Neutrophil (primary cell): ENCODE data around the gene PPARG.

Experiments
- H3K27ac ChIP-seq: fragments of 200-600 bp; sonication (generic); 2 replicates; pipeline ENCODE4 v1.5.1; 2016; ENCODE audit warnings: mild to moderate bottlenecking, moderate library complexity
- H3K27me3 ChIP-seq: fragments of 200-600 bp; sonication (generic); 2 replicates; pipeline ENCODE4 v1.6.0; 2016; ENCODE audit warnings: mild to moderate bottlenecking
- H3K36me3 ChIP-seq: fragments of 200-600 bp; sonication (generic); 2 replicates; pipeline ENCODE4 v1.5.1; 2017
- H3K4me1 ChIP-seq, 2 experiments: fragments of 200-600 bp in 1 of 2; sonication (generic) in 1 of 2; 1 replicate in 1 of 2; 2 replicates in 1 of 2; pipeline versions ENCODE4 v1.5.1 to v1.6.1; 2013 to 2016; ENCODE audit warnings: low read depth in 1 of 2, low read length in 1 of 2, mild to moderate bottlenecking in 1 of 2, moderate library complexity in 1 of 2; ENCODE audit not compliant: control insufficient read depth in 1 of 2, insufficient read depth in 1 of 2
- H3K4me3 ChIP-seq, 2 experiments: fragments of 200-600 bp in 1 of 2; sonication (generic) in 1 of 2; 1 replicate in 1 of 2; 2 replicates in 1 of 2; pipeline ENCODE4 v1.5.1; 2013 to 2016; ENCODE audit warnings: low read depth in 1 of 2, low read length in 1 of 2, mild to moderate bottlenecking in 1 of 2, moderate library complexity in 1 of 2
- H3K9me3 ChIP-seq: fragments of 200-600 bp; sonication (generic); 2 replicates; pipeline ENCODE4 v1.5.1; 2016
- CTCF ChIP-seq: fragments of 200-600 bp; sonication (generic); IDR thresholded peaks from 2 replicates; pipeline ENCODE4 v1.5.1; 2016; ENCODE audit warnings: antibody characterized with exemption

The PPARG gene

GRCh38 chr3:12369029-12369428 lies 80.2 kb downstream of the PPARG start:
- TF ChIP-seq CTCF = no peak
- Histone ChIP-seq H3K36me3 (no peaks in the 10 kb centered on the region), H3K27ac (no peak overlapping the region), H3K4me1 (no peaks in the 10 kb centered on the region), H3K9me3 (no peaks in the 10 kb centered on the region), H3K4me3 (no peak overlapping the region), H3K27me3 (peaks cover 28% of the 10 kb centered on the region)

- TF ChIP-seq CTCF = no peak
- H3K4me1 ChIP-seq = no peaks in the 10 kb centered on the region
Observed at GRCh38 chr3:12369598-12369997, 80.7 kb downstream of the PPARG start.

GRCh38 chr3:12370758-12371157 lies 81.9 kb downstream of the PPARG start:
- Histone ChIP-seq H3K36me3 (no peaks in the 10 kb centered on the region), H3K27me3 (peaks cover 45% of the 10 kb centered on the region), H3K4me3 (no peak overlapping the region), H3K9me3 (no peaks in the 10 kb centered on the region), H3K27ac (no peak overlapping the region), H3K4me1 (no peaks in the 10 kb centered on the region)
- no peak for TF ChIP-seq CTCF

More at GRCh38 chr3:12369598-12369997, 80.7 kb downstream of the PPARG start:
- Histone ChIP-seq H3K9me3 (no peaks in the 10 kb centered on the region), H3K4me3 (no peak overlapping the region), H3K27ac (no peak overlapping the region), H3K27me3 (peaks cover 34% of the 10 kb centered on the region), H3K36me3 (no peaks in the 10 kb centered on the region)

GRCh38 chr3:12371525-12372140 lies 82.8 kb downstream of the PPARG start:
- no peaks in the 10 kb centered on the region for H3K4me1 ChIP-seq
- peaks cover 53% of the 10 kb centered on the region for H3K27me3 ChIP-seq
- no peak overlapping the region for H3K4me3 ChIP-seq
- H3K36me3 ChIP-seq = no peaks in the 10 kb centered on the region
- TF ChIP-seq CTCF = no peak
- H3K27ac ChIP-seq = no peak overlapping the region
- no peaks in the 10 kb centered on the region for H3K9me3 ChIP-seq

GRCh38 chr3:12372741-12373280 lies 83.9 kb downstream of the PPARG start:
- no peak overlapping the region for H3K27ac ChIP-seq
- H3K27me3 ChIP-seq = peaks cover 63% of the 10 kb centered on the region
- no peaks in the 10 kb centered on the region for H3K36me3 ChIP-seq
- H3K9me3 ChIP-seq = no peaks in the 10 kb centered on the region
- no peak overlapping the region for H3K4me3 ChIP-seq
- no peak for TF ChIP-seq CTCF
- no peaks in the 10 kb centered on the region for H3K4me1 ChIP-seq
